ENCODE measurements around the gene MTIF2.
A peak's percentile ranks its signal among the peaks of the same experiment; 100 is the strongest.
"Not testable (repeated sequence)": the region's sequence is repeated elsewhere in the genome, so short reads cannot be mapped to it uniquely, and the experiment has no call there.

MTIF2 gene

GRCh38 chr2:55239656-55240222 is 29.3 kb downstream of the MTIF2 start:
- no peak for DNase-seq

- DNase-seq: no peak
Measured at GRCh38 chr2:55236992-55237543, 32.0 kb downstream of the MTIF2 start.

DNA sequence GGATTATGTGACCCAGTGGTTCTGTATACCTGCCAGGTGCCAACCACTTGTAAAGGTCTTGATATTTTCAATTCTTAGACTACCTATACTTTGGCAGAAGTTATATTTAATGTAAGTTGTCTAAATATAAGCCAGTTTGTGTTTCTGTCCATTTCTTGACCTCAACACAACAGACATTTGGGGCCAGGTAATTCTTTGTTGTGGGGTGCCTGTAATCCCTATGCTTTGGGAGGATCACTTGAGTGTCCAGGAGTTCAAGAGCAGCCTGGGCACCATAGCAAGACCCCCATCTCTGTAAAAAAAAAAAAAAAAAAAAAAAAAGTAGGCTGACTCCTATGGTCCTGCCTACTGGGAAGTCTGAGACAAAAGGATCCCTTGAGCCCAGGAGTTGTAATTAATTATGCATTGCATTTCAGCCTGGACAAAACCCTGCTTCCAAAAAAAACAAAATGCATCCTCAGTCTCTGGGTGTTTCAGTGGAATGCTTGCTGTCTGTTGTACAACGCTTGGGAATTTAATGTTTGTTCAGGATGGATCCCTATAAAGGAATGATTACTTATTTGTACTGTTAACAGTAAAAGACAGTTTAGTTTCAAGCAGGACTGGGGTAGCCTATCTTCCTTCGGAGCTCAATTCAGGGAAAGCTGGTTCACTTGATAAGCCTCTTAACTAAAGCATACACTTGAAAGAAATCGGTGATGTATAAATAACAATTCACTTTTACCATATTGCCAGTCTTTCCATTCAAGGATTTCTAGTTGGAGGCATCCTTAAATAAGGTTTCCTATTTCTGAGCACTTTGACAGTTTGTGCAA is 33.1 kb downstream of the MTIF2 start:
- no peak for DNase-seq

DNA sequence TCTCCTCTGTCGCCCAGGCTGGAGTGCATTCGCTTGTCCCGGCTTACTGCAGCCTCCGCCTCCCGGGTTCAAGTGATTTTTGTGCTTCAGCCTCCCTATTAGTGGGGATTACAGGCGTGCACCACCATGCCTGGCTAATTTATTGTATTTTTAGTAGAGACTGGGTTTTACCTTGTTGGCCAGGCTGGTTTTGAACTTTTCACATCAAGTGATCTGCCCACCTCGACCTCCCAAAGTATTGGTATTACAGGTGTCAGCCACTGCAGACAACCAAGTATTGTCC is 35.4 kb downstream of the MTIF2 start:
- DNase-seq: no peak

GRCh38 chr2:55232863-55233657 is 36.0 kb downstream of the MTIF2 start:
- peak; percentile 25 to 56 (median 46) for DNase-seq

DNA sequence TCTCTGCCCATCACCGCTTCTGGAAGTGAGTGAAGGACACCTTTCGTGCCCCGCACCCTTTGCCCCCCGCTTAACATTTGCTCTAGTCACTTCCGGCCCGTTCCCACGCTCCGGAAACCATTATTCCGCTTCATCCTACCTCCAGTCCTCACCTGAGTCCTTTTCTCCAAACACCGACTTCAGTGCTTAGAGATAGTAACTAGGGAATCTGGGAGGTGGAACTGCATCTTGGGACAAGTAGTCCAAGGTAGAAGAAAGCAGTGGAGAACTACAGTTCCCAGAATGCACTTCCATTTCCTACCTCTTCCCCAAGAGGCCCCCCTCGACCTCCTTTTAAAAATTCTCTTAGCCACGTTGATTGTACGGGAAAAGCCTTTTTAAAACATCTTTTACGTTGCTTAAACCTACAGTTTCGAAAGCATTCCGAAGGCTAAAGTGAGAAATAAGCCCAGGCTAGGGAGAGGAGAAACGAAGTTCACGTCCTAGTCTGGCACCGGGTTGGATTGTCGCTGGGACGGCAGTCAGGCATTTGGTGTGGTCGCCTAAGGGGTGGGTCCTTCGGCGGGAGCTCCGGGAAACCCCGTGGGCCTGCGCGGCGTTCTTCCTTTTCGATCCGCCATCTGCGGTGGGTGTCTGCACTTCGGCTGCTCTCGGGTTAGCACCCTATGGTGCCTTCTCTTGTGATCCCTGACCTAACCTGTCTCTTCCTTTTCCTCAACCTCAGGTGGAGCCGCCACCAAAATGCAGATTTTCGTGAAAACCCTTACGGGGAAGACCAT is 36.8 kb downstream of the MTIF2 start, which contains the start of the genes CLHC1 and RPS27A:
CLHC1 (minus strand) TSS at position 210 of the 779 bp plus-strand sequence. CDS start 9,882 bp downstream, outside the sequence.
RPS27A (plus strand) TSS at position 605 of the 779 bp plus-strand sequence; CDS start at position 742, 137 bp downstream.
- DNase-seq: peak; percentile 86 to 96 (median 92)

DNA sequence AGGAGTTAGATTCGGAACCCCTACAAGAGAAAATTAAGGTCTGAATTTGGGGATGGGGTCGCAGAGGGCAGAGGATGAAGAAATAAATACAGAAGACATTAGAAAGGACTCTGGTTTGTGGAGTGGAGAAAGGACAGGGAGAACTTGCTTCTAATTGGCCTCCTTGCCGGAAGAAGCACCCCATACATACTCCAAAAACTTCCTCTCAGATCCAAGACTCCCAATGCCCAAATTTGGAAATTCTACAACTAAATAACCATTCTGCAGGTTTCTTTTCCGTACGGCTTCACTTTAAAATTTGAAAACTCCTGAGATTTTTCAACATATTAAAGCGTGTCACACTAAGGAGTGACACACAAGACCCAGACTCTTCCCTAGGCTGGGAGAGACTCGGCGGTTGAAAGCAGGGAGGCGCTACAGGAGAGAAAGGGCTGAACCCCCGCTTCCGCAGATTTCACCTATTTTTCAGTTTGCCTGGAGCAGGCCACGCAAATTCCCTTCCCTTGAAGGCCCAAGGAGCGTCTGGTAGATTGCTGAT is 37.4 kb downstream of the MTIF2 start:
- DNase-seq: no peak

- no peak for DNase-seq
Measured at GRCh38 chr2:55230551-55230950, 38.5 kb downstream of the MTIF2 start.

DNA sequence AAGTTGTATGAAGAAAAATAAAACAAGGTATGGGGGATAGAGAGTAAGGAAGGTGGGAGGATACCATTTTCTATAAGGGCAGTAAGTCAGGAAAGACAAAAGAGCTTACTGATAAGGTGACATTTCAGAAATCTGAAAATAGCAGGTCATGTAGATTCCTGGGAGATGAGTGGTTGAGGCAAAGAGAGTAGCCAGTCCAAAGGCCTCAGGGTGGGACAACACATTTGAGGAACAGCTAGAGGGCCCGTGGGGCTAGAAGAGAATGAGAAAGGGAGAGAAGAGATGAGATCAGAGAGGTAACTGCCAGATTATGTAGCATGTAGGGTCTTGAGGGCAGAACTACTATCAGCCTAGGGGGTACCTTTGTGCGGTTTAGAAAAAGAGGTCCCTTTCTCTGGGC is 39.8 kb downstream of the MTIF2 start:
- DNase-seq: no peak

GRCh38 chr2:55228226-55228563 is 40.8 kb downstream of the MTIF2 start:
- no peak for DNase-seq

DNA sequence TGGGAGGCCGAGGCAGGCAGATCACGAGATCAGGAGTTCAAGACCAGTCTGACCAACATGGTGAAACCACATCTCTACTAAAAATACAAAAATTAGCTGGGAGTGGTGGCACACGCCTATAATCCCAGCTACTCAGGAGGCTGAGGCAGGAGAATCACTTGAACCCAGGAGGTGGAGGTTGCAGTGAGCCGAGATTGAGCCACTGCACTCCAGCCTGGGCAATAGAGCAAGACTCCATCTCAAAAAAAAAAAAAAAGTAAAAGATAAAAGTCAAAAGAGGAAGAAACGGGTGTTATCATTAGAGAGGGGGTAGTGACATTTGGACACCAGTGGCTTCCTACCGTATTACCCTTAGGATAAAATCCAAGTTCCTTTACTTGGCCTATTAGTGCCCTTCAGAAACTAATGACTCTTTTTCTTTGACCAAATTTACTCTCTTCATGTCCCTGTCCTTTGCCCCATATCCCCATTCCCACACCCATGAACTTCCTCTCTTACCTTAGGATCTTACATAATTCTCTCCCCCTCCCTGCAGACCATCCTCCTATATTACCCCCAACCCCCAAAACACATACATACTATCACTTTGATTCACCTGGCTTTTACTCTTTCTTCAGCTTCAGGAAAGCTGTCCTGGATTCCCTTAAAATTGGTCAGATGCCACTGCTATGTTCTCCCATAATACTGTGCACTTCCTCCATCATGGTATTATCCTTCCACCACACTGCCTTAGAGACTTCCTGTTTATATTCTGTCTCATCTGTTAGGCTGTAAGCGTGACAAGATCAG is 41.4 kb downstream of the MTIF2 start:
- DNase-seq: peak in 3 of 6 experiments; percentile 25 to 41 (median 39)

- no peak for DNase-seq
Measured at GRCh38 chr2:55225481-55226020, 43.5 kb downstream of the MTIF2 start.

DNA sequence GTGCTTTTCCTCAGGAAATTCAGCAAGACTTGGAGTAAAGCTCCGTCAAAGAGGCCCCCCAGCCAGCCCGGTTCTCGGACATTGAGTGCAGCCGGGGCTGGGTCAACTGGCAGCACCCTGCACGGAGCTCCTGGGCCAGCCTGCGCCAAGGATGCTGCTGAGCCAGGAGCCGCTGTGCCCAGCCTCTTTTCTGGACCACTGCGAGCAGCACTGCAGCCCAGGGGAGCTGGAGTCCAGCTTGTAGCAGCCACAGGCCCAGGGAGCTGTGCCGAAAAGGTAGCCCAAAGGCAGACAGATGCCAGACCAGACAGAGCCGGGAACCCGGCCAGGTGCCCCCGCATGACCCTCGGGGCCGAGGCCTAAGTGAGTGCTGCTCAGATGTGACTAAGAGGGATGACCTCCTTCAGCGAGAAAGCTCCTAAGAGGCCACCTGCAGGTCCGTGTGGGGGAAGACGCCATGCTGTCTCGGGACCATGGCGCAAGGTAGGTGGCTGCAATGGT is 44.2 kb downstream of the MTIF2 start:
- DNase-seq: peak in 1 of 6 experiments; percentile 1

GRCh38 chr2:55223958-55224760 is 44.9 kb downstream of the MTIF2 start:
- DNase-seq: peak in 3 of 6 experiments; percentile 3 to 31 (median 14)

DNA sequence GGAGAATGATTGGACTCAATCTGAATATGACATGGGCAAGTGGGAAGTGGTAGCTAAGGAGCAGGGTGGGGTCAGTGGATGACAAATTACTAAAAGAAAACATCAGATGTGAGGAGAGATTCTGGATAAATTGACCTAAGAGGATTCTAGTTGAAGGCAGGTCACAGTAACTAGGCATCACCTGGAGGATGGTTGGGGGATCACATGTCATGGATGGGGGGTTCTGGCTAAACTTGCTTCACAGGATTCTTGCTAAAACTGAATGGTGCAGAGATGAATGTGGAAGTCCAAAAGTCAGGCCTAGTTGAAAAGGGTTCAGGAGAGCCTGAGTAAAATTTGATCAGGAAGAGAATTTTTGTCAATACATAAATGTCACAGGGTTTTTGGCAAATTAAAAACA is 55.2 kb downstream of the MTIF2 start:
- DNase-seq: no peak

DNA sequence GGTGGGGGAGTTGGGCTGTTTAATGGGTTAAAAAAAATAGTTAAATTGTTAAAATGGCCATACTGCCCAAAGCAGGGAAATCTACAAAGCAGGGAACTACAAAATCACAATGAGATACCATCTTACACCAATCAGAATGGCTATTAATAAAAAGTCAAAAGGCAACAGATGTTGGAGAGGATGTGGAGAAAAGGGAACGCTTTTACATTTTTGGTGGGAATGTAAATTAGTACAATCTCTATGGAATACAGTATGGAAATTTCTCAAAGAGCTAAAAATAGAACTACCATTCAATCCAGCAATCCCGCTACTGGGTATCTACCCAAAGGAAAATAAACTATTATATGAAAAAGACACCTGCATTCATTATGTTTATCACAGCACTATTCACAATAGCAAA is 64.1 kb downstream of the MTIF2 start:
- DNase-seq: no peak

- DNase-seq: no peak
Measured at GRCh38 chr2:55204536-55204935, 64.5 kb downstream of the MTIF2 start.

DNA sequence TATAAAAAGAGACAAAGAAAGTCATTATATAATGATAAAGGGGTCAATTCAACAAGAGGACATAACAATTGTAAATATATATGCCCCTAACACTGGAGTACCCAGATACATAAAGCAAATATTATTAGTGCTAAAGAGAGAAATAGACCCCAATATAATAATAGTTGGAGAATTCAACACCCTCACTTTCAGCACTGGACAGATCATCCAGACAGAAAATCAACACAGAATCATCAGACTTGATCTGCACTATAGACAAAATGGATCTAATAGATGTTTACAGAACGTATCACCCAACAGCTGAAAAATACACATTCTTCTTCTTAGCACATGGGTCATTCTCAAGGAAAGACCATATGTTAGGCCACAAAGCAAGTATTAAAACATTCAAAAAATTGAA is 68.6 kb downstream of the MTIF2 start:
- no peak for DNase-seq

DNA sequence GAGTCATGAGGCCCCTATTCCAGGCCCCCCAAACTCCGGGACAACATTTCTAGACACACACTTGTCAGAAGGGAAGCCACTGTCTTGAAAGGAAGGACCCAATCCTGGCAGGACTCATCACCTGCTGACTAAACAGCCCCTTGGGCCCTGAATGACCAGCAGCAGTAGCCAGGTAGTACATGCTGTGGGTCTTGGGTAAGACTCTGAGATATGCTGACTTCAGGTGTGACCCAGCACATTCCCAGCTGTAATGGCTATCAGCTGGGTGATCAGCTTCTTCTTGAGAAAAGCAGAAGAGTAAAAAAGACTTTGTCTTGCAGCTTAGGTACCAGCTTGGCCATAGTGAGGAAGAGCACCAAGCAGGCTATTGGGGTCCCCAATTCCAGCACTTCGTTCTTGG is 72.5 kb downstream of the MTIF2 start:
- no peak for DNase-seq

- not testable (repeated sequence) for DNase-seq
Measured at GRCh38 chr2:55191888-55192287, 77.1 kb downstream of the MTIF2 start.
